ENCODE measurements around the gene ABHD2.

Gene ABHD2

GRCh38 chr15:89057506-89058133, 30.6 kb upstream of the ABHD2 start:
- TF ChIP-seq REST (IDR thresholded peaks at IDR 0.05; ENCODE audit: insufficient read depth in 1 of 2, low read depth in 2 of 2, low read length in 2 of 2) (no peak), TAF1 (IDR thresholded peaks at IDR 0.05; ENCODE audit: borderline replicate concordance, insufficient read depth, low read length) (no peak), SIN3A (IDR thresholded peaks at IDR 0.05; ENCODE audit: borderline replicate concordance, insufficient read depth, low read length) (no peak), FOXP2 (optimal IDR thresholded peaks at IDR 0.05; ENCODE audit: borderline replicate concordance, extremely low read depth, extremely low read length, insufficient read depth) (no peak), POLR2AphosphoS5 (IDR thresholded peaks at IDR 0.05; ENCODE audit: low read depth, low read length) (no peak)

- TF ChIP-seq POLR2AphosphoS5 (IDR thresholded peaks at IDR 0.05; ENCODE audit: low read depth, low read length) (no peak), FOXP2 (optimal IDR thresholded peaks at IDR 0.05; ENCODE audit: borderline replicate concordance, extremely low read depth, extremely low read length, insufficient read depth) (no peak), REST (IDR thresholded peaks at IDR 0.05; ENCODE audit: insufficient read depth in 1 of 2, low read depth in 2 of 2, low read length in 2 of 2) (no peak)
Measured at GRCh38 chr15:89058376-89058775, 29.9 kb upstream of the ABHD2 start.

GRCh38 chr15:89058876-89059405, 29.3 kb upstream of the ABHD2 start:
- no peak for TF ChIP-seq SIN3A (IDR thresholded peaks at IDR 0.05; ENCODE audit: borderline replicate concordance, insufficient read depth, low read length)
- TF ChIP-seq REST (IDR thresholded peaks at IDR 0.05; ENCODE audit: insufficient read depth in 1 of 2, low read depth in 2 of 2, low read length in 2 of 2), result no peak
- no peak for TF ChIP-seq TAF1 (IDR thresholded peaks at IDR 0.05; ENCODE audit: borderline replicate concordance, insufficient read depth, low read length)
- no peak for TF ChIP-seq POLR2AphosphoS5 (IDR thresholded peaks at IDR 0.05; ENCODE audit: low read depth, low read length)
- no peak for TF ChIP-seq FOXP2 (optimal IDR thresholded peaks at IDR 0.05; ENCODE audit: borderline replicate concordance, extremely low read depth, extremely low read length, insufficient read depth)

- no peak for TF ChIP-seq POLR2AphosphoS5 (IDR thresholded peaks at IDR 0.05; ENCODE audit: low read depth, low read length)
- no peak for TF ChIP-seq REST (IDR thresholded peaks at IDR 0.05; ENCODE audit: insufficient read depth in 1 of 2, low read depth in 2 of 2, low read length in 2 of 2)
- no peak for TF ChIP-seq TAF1 (IDR thresholded peaks at IDR 0.05; ENCODE audit: borderline replicate concordance, insufficient read depth, low read length)
- TF ChIP-seq FOXP2 (optimal IDR thresholded peaks at IDR 0.05; ENCODE audit: borderline replicate concordance, extremely low read depth, extremely low read length, insufficient read depth), result no peak
- TF ChIP-seq SIN3A (IDR thresholded peaks at IDR 0.05; ENCODE audit: borderline replicate concordance, insufficient read depth, low read length), result no peak
Measured at GRCh38 chr15:89066280-89066679, 22.0 kb upstream of the ABHD2 start.
